CD4-positive, CD25-positive, alpha-beta regulatory T cell (primary cell): ENCODE measurements around the gene RIPOR2. TPM values are rescaled to one million over a fixed set of nuclear protein-coding genes. Genes with fewer than 3 reads are reported as not detected.

Experiments
- polyA plus RNA-seq, 4 donors: library from polyadenylated mRNA; unstranded; fragments of 300-500 nt; fragmentation: Illumina TruSeq; gene quantifications; one replicate each; pipeline ENCODE4 v1.2.3, GENCODE V29; 2021
- total RNA-seq: library from RNA; stranded (reverse); gene quantifications from one replicate; pipeline ENCODE4 v1.2.3, GENCODE V29; 2022

Gene RIPOR2
- total and polyA plus RNA-seq, 5 donors from 2014 or later = 320 to 435 (median 393) TPM

Other genes starting within 250 kb of the RIPOR2 start
- 124 TPM for gene C6orf62, start 216.8 kb downstream of the RIPOR2 start, total RNA-seq
- gene C6orf62, start 216.8 kb downstream of the RIPOR2 start, polyA plus RNA-seq = 100 to 1,000 TPM in 1 of 4 donors, 10 to 100 TPM in 3; 91.7 to 106 (median 98.6) TPM
- 28.3 TPM for gene GMNN, start 161.0 kb downstream of the RIPOR2 start, total RNA-seq
- gene GMNN, start 161.0 kb downstream of the RIPOR2 start, polyA plus RNA-seq = 10 to 100 TPM in 3 of 4 donors, 1 to 10 TPM in 1; 9.1 to 13.6 (median 11.4) TPM
- 1.8 TPM for gene ARMH2, start 137.0 kb downstream of the RIPOR2 start, total RNA-seq
- under 1 TPM in 2 of 4 donors, not detected in 2; 0.27 to 0.29 TPM for gene ARMH2, start 137.0 kb downstream of the RIPOR2 start, polyA plus RNA-seq